Rectal smooth muscle tissue (tissue), 1 donor: ENCODE results near the gene CEMP1.

Experiments
- H3K27ac ChIP-seq: one replicate; pipeline ENCODE4 v1.7.0; 2013; ENCODE audit warnings: low read depth, low read length, inconsistent platforms
- H3K27me3 ChIP-seq: one replicate; pipeline ENCODE4 v1.7.0; 2013; ENCODE audit warnings: low read length; ENCODE audit not compliant: control insufficient read depth, insufficient read depth
- H3K36me3 ChIP-seq: one replicate; pipeline ENCODE4 v1.7.0; 2013; ENCODE audit warnings: low read length; ENCODE audit not compliant: control insufficient read depth, insufficient read depth
- H3K4me1 ChIP-seq: one replicate; pipeline ENCODE4 v1.7.0; 2013; ENCODE audit warnings: low read length; ENCODE audit not compliant: control insufficient read depth, insufficient read depth
- H3K4me3 ChIP-seq: one replicate; pipeline ENCODE4 v1.7.0; 2013; ENCODE audit warnings: low read length
- H3K9ac ChIP-seq: one replicate; pipeline ENCODE4 v1.7.0; 2013; ENCODE audit warnings: low read length

CEMP1 gene

GRCh38 chr16:2481676-2482075 lies 49.5 kb downstream of the CEMP1 start:
- H3K4me1 ChIP-seq, result peaks cover 12% of the 10 kb centered on the region
- H3K27me3 ChIP-seq, result no peaks in the 10 kb centered on the region
- H3K9ac ChIP-seq, result no peak overlapping the region
- no peak overlapping the region for H3K27ac ChIP-seq
- no peaks in the 10 kb centered on the region for H3K36me3 ChIP-seq
- H3K4me3 ChIP-seq, result no peak overlapping the region

- H3K27ac ChIP-seq, result no peak overlapping the region
- H3K4me1 ChIP-seq, result peaks cover 12% of the 10 kb centered on the region
- no peak overlapping the region for H3K9ac ChIP-seq
- H3K27me3 ChIP-seq, result no peaks in the 10 kb centered on the region
- no peak overlapping the region for H3K4me3 ChIP-seq
- H3K36me3 ChIP-seq, result no peaks in the 10 kb centered on the region
Measured at GRCh38 chr16:2480948-2481347, 50.3 kb downstream of the CEMP1 start.
